CD4-positive, alpha-beta T cell treated with Interleukin-10 for 1 hour (primary cell): ENCODE data around the gene LAGE3.
A peak's percentile ranks its signal among the peaks of the same experiment; 100 is the strongest.

Source experiments
- DNase-seq: peaks from one replicate; pipeline ENCODE4 v3.0.0-alpha.2; 2020

Gene LAGE3

GRCh38 chrX:154478728-154479622, at the start of gene LAGE3:
TSS of gene LAGE3 (minus strand) at chrX:154479281. CDS start at chrX:154478915, 366 bp downstream.
- peak; percentile 94 for DNase-seq

GRCh38 chrX:154526901-154527675, 48.0 kb upstream of the LAGE3 start:
- peak; percentile 65 for DNase-seq

GRCh38 chrX:154525606-154526490, 46.8 kb upstream of the LAGE3 start:
- no peak for DNase-seq

GRCh38 chrX:154519389-154519788, 40.3 kb upstream of the LAGE3 start:
- no peak for DNase-seq

- DNase-seq: no peak
Measured at GRCh38 chrX:154517101-154517781, 38.2 kb upstream of the LAGE3 start.

GRCh38 chrX:154516656-154517100, 37.6 kb upstream of the LAGE3 start:
- peak; percentile 36 for DNase-seq

- DNase-seq: peak; percentile 94
Measured at GRCh38 chrX:154515966-154516655, 37.0 kb upstream of the LAGE3 start, which contains the start of gene FAM3A. TSS of gene FAM3A (minus strand) at chrX:154516232. CDS start at chrX:154515772, 460 bp downstream.

- peak; percentile 44 for DNase-seq
Measured at GRCh38 chrX:154515090-154515965, 36.2 kb upstream of the LAGE3 start.

GRCh38 chrX:154513716-154514115, 34.6 kb upstream of the LAGE3 start:
- no peak for DNase-seq

GRCh38 chrX:154512879-154513553, 33.9 kb upstream of the LAGE3 start:
- DNase-seq: no peak

GRCh38 chrX:154511761-154512160, 32.7 kb upstream of the LAGE3 start:
- no peak for DNase-seq

GRCh38 chrX:154509455-154509854, 30.4 kb upstream of the LAGE3 start:
- DNase-seq: no peak

- no peak for DNase-seq
Measured at GRCh38 chrX:154508384-154508745, 29.3 kb upstream of the LAGE3 start.

- no peak for DNase-seq
Measured at GRCh38 chrX:154507673-154508383, 28.7 kb upstream of the LAGE3 start.

GRCh38 chrX:154506483-154507332, 27.6 kb upstream of the LAGE3 start:
- no peak for DNase-seq

GRCh38 chrX:154505734-154506133, 26.7 kb upstream of the LAGE3 start:
- no peak for DNase-seq

GRCh38 chrX:154502989-154503388, 23.9 kb upstream of the LAGE3 start:
- DNase-seq: no peak

GRCh38 chrX:154502098-154502497, 23.0 kb upstream of the LAGE3 start:
- DNase-seq: no peak
